ENCODE data around the gene CRACR2A.
A peak's percentile ranks its signal among the peaks of the same experiment; 100 is the strongest.

CRACR2A gene

GRCh38 chr12:3752741-3753486 is at the start of gene CRACR2A:
Gene CRACR2A, minus strand, starts transcription at chr12:3753109. Its CDS starts 56,110 bp downstream, at chr12:3696999.
- peak; percentile 65 to 79 (median 76) for DNase-seq (ENCODE audit: low read depth in 3 of 3)

- DNase-seq (ENCODE audit: low read depth in 3 of 3), result no peak
Observed at GRCh38 chr12:3797531-3798048, 44.7 kb upstream of the CRACR2A start.

- DNase-seq (ENCODE audit: low read depth in 3 of 3), result no peak
Observed at GRCh38 chr12:3795492-3796133, 42.7 kb upstream of the CRACR2A start.

GRCh38 chr12:3795066-3795465 is 42.2 kb upstream of the CRACR2A start:
- DNase-seq (ENCODE audit: low read depth in 3 of 3), result no peak

- no peak for DNase-seq (ENCODE audit: low read depth in 3 of 3)
Observed at GRCh38 chr12:3792623-3793288, 39.8 kb upstream of the CRACR2A start.

- DNase-seq (ENCODE audit: low read depth in 3 of 3), result no peak
Observed at GRCh38 chr12:3791256-3791874, 38.5 kb upstream of the CRACR2A start.

GRCh38 chr12:3790642-3791041 is 37.7 kb upstream of the CRACR2A start:
- no peak for DNase-seq (ENCODE audit: low read depth in 3 of 3)

- no peak for DNase-seq (ENCODE audit: low read depth in 3 of 3)
Observed at GRCh38 chr12:3789838-3790237, 36.9 kb upstream of the CRACR2A start.

- DNase-seq (ENCODE audit: low read depth in 3 of 3), result peak in 1 of 3 donors; percentile 9
Observed at GRCh38 chr12:3777206-3777809, 24.4 kb upstream of the CRACR2A start.

GRCh38 chr12:3775385-3776035 is 22.6 kb upstream of the CRACR2A start:
- DNase-seq (ENCODE audit: low read depth in 3 of 3), result no peak

- no peak for DNase-seq (ENCODE audit: low read depth in 3 of 3)
Observed at GRCh38 chr12:3772380-3772779, 19.5 kb upstream of the CRACR2A start.

GRCh38 chr12:3771853-3772252 is 18.9 kb upstream of the CRACR2A start:
- no peak for DNase-seq (ENCODE audit: low read depth in 3 of 3)

- DNase-seq (ENCODE audit: low read depth in 3 of 3), result no peak
Observed at GRCh38 chr12:3770891-3771290, 18.0 kb upstream of the CRACR2A start.

- no peak for DNase-seq (ENCODE audit: low read depth in 3 of 3)
Observed at GRCh38 chr12:3768911-3769447, 16.1 kb upstream of the CRACR2A start.

GRCh38 chr12:3761116-3761735 is 8.3 kb upstream of the CRACR2A start:
- no peak for DNase-seq (ENCODE audit: low read depth in 3 of 3)

GRCh38 chr12:3759878-3760277 is 7.0 kb upstream of the CRACR2A start:
- no peak for DNase-seq (ENCODE audit: low read depth in 3 of 3)

- DNase-seq (ENCODE audit: low read depth in 3 of 3), result no peak
Observed at GRCh38 chr12:3757261-3757660, 4.4 kb upstream of the CRACR2A start.

- no peak for DNase-seq (ENCODE audit: low read depth in 3 of 3)
Observed at GRCh38 chr12:3755898-3756297, 3.0 kb upstream of the CRACR2A start.

- no peak for DNase-seq (ENCODE audit: low read depth in 3 of 3)
Observed at GRCh38 chr12:3753544-3754284, 805 bp upstream of the CRACR2A start.
